HG03108 (cell line): ENCODE results near the gene CD8B.
A peak's percentile ranks its signal among the peaks of the same experiment; 100 is the strongest.
"Not testable (repeated sequence)": the region's sequence is repeated elsewhere in the genome, so short reads cannot be mapped to it uniquely, and the experiment has no call there.

Source experiments
- ATAC-seq: cut with Tn5 transposase; IDR thresholded peaks from one replicate; pipeline ENCODE4 v1.9.1; 2021; ENCODE audit warnings: moderate library complexity; ENCODE audit not compliant: unreplicated experiment

CD8B gene

DNA sequence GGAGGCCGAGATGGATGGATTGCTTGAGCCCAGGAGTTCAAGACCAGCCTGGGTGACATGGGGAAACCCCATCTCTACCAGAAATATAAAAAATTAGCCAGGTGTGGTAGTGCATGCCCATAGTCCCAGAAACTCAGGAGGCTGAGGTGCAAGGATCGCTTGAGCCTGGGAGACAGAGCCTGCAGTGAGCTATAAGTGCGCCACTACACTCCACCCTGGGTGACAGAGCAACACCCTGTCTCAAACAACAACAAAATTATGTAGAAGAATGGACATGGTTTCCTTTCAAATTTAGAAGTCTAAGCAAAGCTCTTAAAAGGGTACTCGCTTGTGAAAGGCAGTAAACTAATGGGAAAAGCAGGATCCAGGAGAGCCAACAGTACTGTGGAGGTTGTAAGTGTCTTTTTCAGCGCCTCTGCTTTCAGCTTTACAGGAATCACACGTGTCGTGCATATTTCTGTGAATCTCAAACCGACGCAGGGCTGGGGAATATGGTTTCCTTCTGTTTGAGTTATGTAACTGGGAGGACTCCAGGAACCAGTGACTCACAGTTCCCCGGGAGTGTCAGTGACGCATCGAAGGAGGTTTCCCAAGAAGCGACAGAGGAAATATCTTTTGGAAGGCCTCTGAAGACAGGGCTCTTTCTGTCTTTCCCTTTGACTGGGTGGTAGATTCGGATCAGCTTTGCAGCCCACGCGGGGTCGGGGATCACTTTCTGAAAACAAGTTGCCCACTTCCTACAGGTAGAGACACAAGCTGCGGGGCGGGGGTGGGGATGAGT lies 24.6 kb downstream of the CD8B start:
- ATAC-seq = not testable (repeated sequence)

DNA sequence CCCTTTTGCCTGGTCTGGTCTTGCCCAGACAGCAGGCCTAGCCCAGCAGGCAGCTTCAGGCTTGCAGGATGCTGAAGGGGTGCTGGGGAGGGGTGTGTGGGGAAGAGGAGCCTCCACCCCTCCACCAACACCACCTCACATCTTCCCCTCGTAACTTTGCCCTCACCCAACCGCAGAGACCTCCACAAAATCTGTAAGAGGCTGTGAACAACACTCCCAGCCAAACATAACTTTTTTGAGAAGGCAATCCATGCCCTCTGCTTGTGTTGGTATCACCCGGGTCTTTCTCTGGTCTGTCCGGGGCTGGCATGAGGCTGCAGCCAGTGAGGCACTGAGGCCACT lies 26.2 kb downstream of the CD8B start:
- ATAC-seq = not testable (repeated sequence)

DNA sequence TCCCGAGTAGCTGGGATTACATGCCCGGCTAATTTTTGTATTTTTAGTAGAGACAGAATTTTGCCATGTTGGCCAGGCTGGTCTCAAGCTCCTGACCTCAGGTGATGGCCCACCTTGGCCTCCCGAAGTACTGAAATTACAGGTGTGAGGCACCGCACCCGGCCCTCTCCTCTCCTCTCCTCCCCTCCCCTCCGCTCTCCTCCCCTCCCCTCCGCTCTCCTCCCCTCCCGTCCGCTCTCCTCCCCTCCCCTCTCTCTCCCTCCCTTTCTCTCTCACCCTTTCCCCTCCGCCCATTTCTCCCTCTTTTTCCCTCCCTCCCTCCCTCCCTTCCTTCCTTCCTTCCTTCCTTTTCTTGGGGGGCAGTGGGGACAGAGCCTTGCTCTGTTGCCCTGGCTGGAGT lies 28.4 kb downstream of the CD8B start:
- ATAC-seq = no peak

DNA sequence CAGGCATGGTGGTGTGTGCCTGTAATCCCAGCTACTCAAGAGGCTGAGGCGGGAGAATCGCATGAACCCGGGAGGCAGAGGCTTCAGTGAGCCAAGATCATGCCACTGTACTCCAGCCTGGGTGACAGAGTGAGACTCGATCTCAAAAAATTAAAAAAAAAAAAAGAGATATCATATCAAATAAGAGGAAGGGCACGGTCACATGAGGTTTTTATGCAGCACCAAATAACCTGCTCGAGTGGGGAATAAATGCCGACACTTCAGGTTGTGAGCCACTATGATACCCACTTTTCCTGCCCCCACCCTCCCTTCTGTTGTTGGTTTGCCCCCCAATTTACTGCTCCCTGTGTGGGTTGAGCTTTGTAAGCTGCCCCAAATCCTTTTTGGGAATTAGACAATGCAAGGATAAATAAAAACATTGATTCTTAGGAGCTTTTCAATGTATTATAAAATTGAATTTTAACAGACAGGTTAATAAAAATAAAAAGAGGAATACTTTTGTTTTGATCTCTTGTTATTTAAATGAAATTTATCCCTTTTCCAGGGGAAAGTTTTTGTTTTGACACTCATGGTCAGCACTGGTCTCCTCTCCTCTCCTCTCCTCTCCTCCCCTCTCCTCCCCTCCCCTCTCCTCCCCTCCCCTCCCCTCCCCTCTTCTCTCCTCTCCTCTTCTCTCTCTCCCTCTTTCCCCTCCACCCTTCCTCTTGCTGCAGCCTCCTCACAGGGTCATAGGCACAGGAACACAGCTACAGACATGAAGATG lies 29.2 kb downstream of the CD8B start:
- no peak for ATAC-seq

DNA sequence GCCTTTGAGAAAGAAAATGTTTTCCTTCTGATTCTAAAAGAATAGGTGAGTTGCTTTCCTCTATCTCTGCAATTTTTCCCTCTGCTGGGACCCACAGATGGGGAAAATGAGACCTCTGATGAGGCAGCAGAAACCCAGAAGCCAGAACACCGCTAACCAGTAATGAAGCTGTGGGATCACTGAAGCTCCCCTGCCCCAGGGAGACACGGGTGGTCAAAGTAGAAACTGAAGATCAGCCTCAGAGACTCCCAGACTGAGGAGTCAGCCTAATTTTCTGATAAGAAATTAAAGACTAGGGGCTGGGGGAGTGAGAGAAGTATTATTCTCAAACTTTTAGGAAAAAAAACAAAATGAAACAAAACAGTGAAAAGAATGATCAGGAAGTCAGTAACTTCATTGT lies 30.1 kb downstream of the CD8B start:
- no peak for ATAC-seq

DNA sequence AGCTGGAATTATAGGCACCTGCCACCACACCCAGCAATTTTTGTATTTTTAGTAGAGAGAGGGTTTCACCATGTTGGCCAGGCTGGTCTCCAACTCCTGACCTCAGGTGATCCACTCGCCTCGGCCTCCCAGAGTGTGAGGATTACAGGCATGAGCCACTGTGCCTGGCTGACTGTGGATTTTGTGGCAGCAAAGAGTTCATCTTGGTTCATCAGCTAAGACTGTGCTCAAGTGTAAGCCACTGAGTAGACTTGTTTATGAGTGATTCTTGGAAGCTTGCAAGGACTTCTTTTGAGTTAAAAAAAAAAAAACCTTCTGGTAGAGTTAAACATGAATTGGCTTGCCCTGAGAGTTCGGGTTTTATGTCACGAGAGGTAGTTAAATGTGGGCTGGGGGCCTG lies 34.7 kb downstream of the CD8B start:
- no peak for ATAC-seq

DNA sequence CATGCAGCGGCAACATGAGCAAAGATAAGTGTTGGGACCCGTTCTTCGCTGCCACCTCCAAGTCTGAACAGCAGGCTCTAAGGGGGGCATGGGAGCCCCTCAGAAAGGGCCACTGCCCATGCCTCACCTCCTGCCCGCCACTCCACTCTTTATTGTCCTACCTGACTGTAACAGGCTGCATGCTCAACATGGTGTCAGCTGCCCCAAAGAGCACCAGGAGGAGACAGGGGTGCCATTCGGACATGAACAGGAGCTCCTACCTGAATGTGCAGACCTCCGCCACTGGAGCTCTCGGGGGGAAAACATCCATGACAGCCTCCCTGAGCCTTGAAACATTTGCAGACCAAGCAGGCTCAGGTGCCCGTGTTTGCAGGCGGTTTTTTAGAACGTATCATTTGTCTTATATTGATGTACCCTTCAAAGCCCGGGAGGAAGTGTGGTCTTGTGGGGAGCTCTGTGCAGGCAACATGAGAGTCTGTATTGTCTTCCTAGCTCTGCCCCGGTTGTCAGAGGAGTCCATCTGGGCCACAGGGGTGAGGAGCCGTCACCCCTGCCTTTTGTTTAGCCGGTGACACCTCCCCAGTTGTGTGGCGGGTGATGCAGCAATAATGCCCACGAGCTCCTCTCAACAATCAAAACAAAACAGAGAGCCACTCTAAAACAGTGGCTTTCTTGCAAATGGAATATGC lies 35.8 kb downstream of the CD8B start:
- no peak for ATAC-seq

DNA sequence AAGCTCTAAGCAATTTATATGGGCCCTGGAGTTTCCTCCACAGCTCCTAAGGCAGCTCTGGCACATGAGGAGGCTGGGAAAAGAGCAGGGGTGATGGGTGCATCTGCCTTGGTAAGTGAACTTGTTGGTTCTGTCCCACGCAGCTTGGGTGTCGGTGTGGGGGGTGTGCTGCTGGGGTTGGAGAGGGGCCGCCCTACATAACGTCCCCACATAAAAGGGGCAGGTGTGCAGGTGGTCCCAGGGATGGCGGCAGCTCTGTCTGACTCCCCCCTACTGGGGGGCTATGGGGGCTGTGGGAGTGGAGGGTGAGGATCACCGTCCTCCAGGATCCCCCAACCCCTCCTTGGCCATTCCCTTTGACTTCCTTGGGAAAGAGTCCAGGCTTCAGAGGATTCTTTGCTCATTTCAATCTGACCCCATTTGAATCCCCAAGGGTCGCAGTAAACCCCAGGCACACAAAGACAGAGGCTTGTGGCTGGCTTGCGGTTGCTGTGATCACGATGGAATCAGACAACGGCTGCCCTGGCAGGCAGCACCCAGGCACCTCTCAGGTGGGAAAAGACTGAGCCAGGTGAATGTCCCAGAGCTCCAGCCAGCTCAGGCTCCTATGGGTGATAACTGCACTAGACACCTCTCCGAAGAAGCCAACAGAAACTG lies 36.5 kb downstream of the CD8B start:
- ATAC-seq = no peak

DNA sequence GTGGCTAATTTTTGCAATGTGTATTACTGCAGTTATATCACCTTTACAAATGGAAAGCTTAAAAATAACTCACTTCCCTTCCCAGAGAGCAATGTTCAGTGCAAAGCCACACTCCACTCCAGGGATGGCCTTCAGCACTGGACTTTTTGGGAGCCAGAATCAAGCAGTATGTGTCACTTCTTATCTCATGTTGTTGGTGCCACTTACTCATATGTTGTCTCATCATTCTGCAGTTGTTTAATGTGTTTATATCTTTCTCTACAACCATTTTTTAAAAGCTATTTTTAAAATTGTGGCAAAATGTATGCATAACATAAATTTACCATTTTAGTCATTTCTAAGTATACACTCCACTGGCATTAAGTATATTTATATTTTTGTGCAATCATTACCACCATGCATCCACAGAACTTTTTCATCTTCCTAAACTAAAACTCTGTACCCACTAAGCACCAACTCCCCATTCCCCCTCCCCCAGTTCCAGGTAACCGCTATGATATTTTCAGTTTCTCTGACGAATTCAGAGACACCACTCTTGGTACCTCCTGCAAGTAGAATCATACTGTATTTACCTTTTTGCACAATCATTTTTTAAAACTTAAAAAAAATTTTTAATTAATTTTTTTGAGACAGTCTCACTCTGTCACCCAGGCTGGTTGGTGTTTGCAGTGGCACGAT lies 38.9 kb downstream of the CD8B start:
- no peak for ATAC-seq

DNA sequence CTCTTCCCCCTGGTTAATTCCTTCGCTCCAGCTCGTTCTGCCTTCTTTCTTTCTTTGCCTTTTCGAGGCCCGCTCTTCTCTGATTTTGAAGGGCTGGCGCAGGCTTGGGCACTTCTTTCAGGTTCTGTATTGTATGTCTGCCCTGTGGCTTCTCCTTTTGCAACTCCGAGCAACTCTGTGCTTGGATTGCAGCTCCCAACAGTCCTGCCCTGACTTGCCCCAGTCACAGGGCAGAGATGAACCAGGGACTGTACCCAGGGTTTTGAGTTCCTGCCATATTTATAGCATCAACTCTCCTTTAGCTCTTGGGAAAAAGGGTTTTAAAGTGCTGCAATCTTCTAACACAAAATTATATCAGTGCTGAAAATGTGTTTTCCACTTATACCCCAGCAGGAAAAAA lies 39.8 kb downstream of the CD8B start:
- no peak for ATAC-seq

DNA sequence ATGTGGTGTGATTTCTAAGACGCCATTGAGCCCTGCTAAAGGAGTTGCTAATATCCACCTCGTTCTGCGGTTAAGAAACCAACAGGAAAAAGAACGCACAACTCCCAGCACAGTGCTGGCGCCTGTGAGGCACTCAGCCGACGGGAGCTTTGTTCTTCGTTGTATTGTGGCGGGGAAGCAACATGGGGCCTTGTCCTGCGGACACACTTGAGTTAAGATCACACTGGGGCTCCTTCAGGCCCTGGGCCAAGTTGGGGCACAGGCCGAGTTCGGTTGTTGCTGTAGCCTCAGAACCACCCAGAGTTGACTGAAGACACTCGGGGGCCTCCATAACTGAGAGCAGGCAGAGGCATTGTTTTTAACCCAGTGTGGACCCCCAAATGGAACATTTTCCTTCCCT lies 40.4 kb downstream of the CD8B start:
- no peak for ATAC-seq

DNA sequence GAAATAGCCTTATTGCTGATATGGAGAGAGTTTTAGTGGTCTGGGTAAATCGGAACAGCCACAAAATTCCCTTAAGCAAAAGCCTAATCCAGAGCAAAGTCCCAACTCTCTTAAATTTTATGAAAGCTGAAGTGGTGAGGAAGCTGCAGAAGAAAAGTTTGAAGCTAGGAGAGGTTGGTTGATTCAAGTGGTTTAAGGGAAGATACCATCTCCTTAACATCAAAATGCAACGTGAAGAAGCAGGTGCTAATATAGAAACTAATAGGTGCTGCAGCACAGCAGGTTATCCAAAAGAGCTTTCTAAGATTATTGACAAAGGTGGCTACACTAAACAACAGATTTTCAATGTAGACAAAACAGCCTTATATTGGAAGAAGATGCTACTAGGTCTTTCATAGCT lies 42.7 kb downstream of the CD8B start:
- ATAC-seq = no peak

DNA sequence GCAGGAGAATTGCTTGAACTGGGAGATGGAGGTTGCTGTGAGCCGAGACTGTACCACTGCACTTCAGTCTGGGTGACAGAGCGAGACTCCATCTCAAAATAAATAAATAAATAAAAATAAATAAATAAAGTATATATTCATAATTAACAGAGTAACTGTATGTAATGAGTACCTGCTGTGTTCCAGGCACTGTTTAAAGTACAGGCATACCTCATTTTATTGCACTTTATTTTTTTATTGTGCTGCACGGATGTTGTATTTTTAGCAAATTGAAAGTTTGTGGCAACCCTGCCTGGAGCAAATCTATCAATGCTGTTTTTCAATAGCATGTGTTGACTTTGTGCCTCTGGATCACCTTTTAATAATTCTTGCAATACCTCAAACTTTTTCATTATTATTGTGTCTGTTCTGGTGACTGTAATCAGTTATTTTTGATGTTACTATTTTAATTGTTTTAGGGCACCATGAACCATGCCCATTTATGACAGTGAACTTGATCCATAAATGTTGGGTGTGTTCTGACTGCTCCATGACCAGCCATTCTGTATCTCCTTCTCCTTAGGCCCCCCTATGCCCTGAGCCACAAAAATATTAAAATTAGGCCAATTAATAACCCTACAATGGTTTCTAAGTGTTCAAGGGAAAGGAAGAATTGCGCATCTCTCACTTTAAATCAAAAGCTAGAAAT lies 43.4 kb downstream of the CD8B start:
- ATAC-seq = no peak

DNA sequence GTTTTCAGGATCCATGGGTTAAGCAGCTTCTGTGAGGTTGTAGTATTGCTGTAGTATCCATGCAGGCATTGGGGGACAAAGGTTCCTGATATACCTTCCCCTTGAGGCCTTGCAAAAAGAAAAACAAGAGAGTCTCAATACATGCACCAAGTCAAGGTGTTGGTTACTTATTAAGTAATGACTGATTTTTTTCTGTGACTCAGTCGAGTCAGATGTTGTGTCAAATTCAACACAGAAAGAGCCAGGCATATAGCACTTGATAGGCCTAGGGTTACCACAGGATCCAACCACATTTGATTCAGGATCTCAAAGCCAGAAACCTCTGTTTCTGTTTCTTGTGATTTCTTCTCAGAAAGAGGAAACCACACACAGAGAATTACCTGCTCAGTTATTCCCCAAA lies 46.1 kb downstream of the CD8B start:
- no peak for ATAC-seq

DNA sequence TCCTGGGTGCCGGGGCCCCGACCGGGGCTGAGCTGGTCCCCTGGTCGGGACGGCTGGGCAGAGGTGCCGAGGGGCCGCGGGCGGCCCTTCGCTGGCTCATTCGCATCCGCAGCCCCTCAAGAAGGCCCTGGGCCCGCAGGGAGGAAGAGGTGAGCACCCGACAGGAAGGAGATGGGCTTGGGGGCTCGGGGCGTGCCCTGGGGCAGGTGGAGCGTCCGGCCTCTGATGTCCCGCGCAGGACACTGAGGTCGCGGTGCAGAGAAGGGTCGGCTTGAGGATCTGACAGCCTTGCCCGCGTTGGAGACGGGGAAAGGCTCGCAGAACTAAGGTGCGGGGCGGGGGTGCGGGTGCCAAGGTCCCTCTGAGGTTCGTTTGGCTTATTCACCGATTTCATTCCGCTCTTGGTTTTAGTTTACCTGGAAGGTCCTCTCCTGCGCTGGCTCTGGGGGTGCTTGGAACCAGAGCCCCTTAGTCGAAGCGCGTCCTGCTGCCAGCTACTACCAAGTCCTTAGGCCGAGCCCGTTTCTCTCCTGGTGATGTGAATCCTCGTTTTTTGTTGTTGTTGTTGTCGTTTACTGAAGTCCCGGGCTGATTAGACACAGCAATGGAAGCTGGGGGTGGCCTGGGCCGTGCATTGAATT lies 52.1 kb downstream of the CD8B start:
- ATAC-seq = no peak

DNA sequence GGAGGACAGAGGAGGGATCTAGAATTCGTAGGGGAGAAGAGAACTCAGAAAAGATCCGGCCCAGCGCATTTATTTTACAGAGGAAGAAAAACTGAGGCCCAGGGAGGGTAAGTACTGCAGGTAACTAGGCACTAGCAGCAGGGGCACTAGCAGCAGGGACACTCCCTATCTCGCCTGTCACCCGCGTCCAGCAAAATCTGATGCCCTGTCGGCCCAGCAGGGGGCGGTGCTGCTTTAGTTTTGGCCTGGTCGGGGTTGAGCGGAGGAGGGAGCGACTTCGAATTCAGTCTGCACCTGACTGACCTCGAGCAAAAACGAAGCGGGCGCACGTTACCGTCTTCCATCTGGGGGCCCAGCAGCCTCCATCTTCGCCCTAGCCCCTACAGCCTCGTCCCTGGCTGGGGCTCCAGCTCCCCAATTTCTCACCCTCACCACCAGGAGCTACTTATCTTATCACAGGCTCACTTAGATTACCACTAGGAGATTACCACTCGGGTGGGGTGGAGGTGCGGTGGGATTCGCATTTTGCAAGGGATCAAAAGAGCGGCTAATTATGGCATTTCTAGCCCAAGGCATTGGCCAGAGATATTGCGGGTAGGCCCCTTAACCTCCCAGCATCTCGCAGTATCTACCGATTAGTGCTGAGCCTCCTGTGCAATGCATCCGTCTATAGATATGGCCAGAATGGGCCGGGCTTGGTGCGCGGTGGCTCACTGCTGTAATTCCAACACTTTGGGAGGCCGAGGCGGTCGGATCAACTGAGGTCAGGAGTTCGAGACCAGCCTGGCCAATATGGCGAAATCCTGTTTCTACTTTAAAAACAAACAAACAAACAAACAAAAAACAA lies 53.1 kb downstream of the CD8B start:
- ATAC-seq = peak; percentile 79

DNA sequence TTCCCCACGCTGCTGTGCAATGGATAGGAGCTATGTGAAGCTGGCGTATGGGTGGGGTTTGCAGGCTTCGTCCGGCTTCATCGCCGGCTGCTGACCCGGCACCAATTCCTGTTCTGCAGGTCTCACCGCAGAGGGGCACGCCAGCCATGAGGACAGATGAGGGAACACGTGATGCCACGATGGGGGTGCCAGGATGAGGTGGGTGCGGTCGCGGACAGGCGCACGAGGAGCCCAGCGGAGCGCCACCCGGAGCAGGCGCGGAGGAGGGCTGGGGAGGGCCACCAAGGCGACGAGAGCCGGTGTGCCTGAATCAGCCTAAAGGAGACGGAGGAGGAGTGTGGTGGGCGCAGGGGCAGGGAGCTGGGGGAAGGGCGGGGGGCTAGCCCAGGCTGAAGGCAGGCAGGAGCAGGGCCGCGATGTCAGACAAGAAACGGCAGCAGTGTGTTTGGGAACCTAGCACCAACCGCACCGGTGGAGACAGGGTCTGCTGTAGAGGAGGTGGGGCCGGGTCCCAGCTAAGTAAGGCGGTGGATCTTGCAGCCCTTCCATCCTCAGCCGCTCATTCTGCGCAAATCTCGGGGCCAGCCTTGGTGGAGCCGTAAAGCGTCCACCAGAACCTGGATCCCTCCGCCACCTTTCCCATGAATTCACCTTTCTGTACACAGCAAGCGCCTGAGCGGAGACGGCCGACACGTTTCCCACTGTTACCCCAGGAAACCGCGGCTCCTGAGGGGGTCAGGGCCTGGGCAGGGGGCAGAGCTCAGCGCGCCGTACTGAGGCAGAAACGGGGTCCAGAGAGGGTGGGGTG lies 54.0 kb downstream of the CD8B start:
- peak; percentile 38 for ATAC-seq

DNA sequence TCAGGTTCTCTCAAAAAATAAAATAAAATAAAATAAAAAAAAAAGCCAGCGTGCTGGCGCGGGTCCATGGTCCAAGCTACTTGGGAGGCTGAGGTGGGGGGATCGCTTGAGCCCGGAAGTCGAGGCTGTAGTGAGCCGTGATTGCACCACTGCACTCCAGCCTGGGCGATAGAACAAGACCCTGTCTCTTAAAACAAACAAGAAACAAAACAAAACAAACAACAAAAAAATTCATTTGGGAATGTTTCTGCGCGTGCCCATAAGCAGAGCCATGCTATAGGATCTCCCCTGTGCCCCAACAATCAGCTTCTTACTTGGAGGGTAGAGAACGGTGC lies 54.6 kb downstream of the CD8B start:
- no peak for ATAC-seq
